ENCODE data around the gene CEP70.

DNA sequence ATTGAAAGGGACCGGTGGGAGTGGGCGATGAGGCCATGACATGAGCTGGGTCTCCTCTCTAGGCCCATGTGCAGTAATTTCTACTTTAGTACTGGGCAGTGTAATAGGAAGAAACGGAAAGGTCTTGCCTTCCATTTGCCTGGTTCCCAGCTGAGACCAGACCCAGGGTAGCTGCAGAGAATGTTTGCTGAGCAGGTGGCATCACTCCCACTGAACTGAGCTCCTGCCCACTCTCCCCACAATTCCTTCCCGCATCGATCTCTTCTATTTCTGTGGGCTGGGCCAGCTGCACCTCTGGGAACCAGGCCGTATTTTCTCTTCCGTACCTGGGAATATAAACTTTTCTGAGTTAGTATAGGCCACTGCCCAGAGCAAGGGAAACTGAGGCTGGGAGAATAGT is 143.9 kb downstream of the CEP70 start:
- TF ChIP-seq, protein P1, sequence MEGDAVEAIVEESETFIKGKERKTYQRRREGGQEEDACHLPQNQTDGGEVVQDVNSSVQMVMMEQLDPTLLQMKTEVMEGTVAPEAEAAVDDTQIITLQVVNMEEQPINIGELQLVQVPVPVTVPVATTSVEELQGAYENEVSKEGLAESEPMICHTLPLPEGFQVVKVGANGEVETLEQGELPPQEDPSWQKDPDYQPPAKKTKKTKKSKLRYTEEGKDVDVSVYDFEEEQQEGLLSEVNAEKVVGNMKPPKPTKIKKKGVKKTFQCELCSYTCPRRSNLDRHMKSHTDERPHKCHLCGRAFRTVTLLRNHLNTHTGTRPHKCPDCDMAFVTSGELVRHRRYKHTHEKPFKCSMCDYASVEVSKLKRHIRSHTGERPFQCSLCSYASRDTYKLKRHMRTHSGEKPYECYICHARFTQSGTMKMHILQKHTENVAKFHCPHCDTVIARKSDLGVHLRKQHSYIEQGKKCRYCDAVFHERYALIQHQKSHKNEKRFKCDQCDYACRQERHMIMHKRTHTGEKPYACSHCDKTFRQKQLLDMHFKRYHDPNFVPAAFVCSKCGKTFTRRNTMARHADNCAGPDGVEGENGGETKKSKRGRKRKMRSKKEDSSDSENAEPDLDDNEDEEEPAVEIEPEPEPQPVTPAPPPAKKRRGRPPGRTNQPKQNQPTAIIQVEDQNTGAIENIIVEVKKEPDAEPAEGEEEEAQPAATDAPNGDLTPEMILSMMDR (IDR thresholded peaks at IDR 0.05): no peak
- no peak for TF ChIP-seq POLR2A (IDR thresholded peaks at IDR 0.05)
